ENCODE measurements around the gene OR4N2.
"Not testable (repeated sequence)": the region's sequence is repeated elsewhere in the genome, so short reads cannot be mapped to it uniquely, and the experiment has no call there.

DNA sequence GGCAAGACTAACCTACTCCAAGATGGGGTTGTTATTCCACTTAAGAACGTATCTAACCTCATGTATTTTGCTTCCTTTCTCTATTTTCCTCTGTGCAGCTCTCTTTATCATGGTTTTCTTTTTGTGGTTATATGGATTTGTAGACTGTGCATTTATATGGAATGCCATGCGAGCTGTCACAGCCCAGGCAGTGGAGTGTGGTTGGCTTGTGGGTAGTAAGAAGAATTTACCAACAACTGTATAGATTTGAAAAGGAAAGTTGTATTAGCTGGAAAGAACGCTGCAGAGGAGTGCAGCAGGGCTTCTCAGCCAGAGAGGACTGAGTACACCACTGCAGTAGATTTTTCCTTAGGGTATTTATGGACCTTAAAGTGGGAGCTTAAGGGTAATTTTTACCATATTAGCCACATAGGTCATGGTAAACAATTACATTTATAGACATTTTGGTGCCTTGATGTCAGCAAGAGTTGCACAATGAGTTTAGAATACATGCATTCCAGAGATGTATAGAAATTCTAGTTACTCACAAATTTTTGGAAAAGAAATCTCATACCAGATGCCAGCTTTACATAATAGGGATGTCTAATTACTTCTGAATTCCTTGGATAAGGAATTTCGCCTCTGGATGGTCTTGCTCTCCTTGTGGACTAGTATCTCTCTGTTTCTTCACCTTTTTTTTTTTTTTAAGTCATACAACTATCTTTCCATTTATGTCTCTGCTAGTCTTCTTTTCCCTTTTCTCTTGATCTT is 9.8 kb downstream of the OR4N2 start:
- TF ChIP-seq, protein P1, sequence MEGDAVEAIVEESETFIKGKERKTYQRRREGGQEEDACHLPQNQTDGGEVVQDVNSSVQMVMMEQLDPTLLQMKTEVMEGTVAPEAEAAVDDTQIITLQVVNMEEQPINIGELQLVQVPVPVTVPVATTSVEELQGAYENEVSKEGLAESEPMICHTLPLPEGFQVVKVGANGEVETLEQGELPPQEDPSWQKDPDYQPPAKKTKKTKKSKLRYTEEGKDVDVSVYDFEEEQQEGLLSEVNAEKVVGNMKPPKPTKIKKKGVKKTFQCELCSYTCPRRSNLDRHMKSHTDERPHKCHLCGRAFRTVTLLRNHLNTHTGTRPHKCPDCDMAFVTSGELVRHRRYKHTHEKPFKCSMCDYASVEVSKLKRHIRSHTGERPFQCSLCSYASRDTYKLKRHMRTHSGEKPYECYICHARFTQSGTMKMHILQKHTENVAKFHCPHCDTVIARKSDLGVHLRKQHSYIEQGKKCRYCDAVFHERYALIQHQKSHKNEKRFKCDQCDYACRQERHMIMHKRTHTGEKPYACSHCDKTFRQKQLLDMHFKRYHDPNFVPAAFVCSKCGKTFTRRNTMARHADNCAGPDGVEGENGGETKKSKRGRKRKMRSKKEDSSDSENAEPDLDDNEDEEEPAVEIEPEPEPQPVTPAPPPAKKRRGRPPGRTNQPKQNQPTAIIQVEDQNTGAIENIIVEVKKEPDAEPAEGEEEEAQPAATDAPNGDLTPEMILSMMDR (optimal IDR thresholded peaks at IDR 0.05 in 1 of 3, IDR thresholded peaks at IDR 0.05 in 1 of 3, conservative IDR thresholded peaks at IDR 0.05 in 1 of 3; ENCODE audit: extremely low read depth in 1 of 3, insufficient read depth in 2 of 3, low read length in 3 of 3) = not testable (repeated sequence)
- not testable (repeated sequence) for TF ChIP-seq EZH2 (IDR thresholded peaks at IDR 0.05; ENCODE audit: low read length)

All from keratinocyte (primary cell).